Measurements from ENCODE around the gene KDM5B. TPM values are rescaled to one million over a fixed set of nuclear protein-coding genes. Genes with fewer than 3 reads are reported as not detected.

Gene KDM5B
- total and polyA plus RNA-seq, 2 experiments from 2014 or later = 175 to 202 TPM

- Histone ChIP-seq H3K27ac (ENCODE audit: low read depth) (no peak overlapping the region), H3K27me3 (ENCODE audit: insufficient read depth) (no peaks in the 10 kb centered on the region), H3K36me3 (ENCODE audit: insufficient read depth) (no peaks in the 10 kb centered on the region), H3K4me3 (no peak overlapping the region), H3K79me2 (replicated peaks; ENCODE audit: insufficient read depth) (no peaks in the 10 kb centered on the region), H3K4me2 (no peak overlapping the region), H3K9me2 (ENCODE audit: insufficient read depth) (peaks cover 6% of the 10 kb centered on the region; the same call in 1 of the 2 replicates), H4K20me1 (replicated peaks; ENCODE audit: insufficient read depth) (no peaks in the 10 kb centered on the region), H3F3A (replicated peaks; ENCODE audit: low read depth) (no peaks in the 10 kb centered on the region), H3K4me1 (ENCODE audit: insufficient read depth) (no peaks in the 10 kb centered on the region), H2AFZ (no peak overlapping the region)
- no peak overlapping the region for H3K4me3 Mint-ChIP-seq
- ATAC-seq (no peak), DNase-seq (ENCODE audit: low spot score) (no peak)
- H3K36me3 Mint-ChIP-seq (ENCODE audit: low read depth) = no peaks in the 10 kb centered on the region
- no peak overlapping the region for H3K27ac Mint-ChIP-seq
- peaks cover 10% of the 10 kb centered on the region for H3K27me3 Mint-ChIP-seq (ENCODE audit: insufficient read depth, low read depth, poor library complexity)
- no peaks in the 10 kb centered on the region for H3K9me3 Mint-ChIP-seq
- TF ChIP-seq REST (IDR thresholded peaks at IDR 0.05; ENCODE audit: unreplicated experiment) (no peak), POLR2AphosphoS5 (IDR thresholded peaks at IDR 0.05; ENCODE audit: low read depth) (no peak)
- no peaks in the 10 kb centered on the region; the same call in 2 of the 3 replicates for H3K4me1 Mint-ChIP-seq
Observed at GRCh38 chr1:202825748-202826147, 17.5 kb upstream of the KDM5B start.

GRCh38 chr1:202821467-202821866 lies 13.2 kb upstream of the KDM5B start:
- Histone ChIP-seq H3K4me3 (no peak overlapping the region), H4K20me1 (replicated peaks; ENCODE audit: insufficient read depth) (no peaks in the 10 kb centered on the region), H2AFZ (no peak overlapping the region), H3K9me2 (ENCODE audit: insufficient read depth) (peaks cover 6% of the 10 kb centered on the region; the same call in 1 of the 2 replicates), H3K79me2 (replicated peaks; ENCODE audit: insufficient read depth) (no peaks in the 10 kb centered on the region), H3K4me2 (no peak overlapping the region), H3F3A (replicated peaks; ENCODE audit: low read depth) (no peaks in the 10 kb centered on the region), H3K27ac (ENCODE audit: low read depth) (peak overlapping the region; percentile 28; the same call in 1 of the 2 replicates), H3K36me3 (ENCODE audit: insufficient read depth) (no peaks in the 10 kb centered on the region), H3K27me3 (ENCODE audit: insufficient read depth) (no peaks in the 10 kb centered on the region), H3K4me1 (ENCODE audit: insufficient read depth) (no peaks in the 10 kb centered on the region)
- H3K9me3 Mint-ChIP-seq = no peaks in the 10 kb centered on the region; the same call in 2 of the 3 replicates
- no peak overlapping the region for H3K27ac Mint-ChIP-seq
- no peaks in the 10 kb centered on the region; the same call in 2 of the 3 replicates for H3K4me1 Mint-ChIP-seq
- H3K36me3 Mint-ChIP-seq (ENCODE audit: low read depth) = no peaks in the 10 kb centered on the region
- no peak for ATAC-seq
- H3K4me3 Mint-ChIP-seq = no peak overlapping the region
- DNase-seq (ENCODE audit: low spot score) = no peak
- peaks cover 9% of the 10 kb centered on the region for H3K27me3 Mint-ChIP-seq (ENCODE audit: insufficient read depth, low read depth, poor library complexity)
- TF ChIP-seq REST (IDR thresholded peaks at IDR 0.05; ENCODE audit: unreplicated experiment) = no peak
- no peak for TF ChIP-seq ZNF462 (CRISPR knock-in tag; IDR thresholded peaks at IDR 0.05)
- no peak for TF ChIP-seq JUNB (IDR thresholded peaks at IDR 0.05; ENCODE audit: unreplicated experiment)
- no peak for TF ChIP-seq POLR2AphosphoS5 (IDR thresholded peaks at IDR 0.05; ENCODE audit: low read depth)
- TF ChIP-seq STAT1 (IDR thresholded peaks at IDR 0.05; ENCODE audit: unreplicated experiment) = no peak
